Endothelial cell of umbilical vein (primary cell): Measurements from ENCODE around the gene RAC2. TPM values are rescaled to one million over a fixed set of nuclear protein-coding genes. Genes with fewer than 3 reads are reported as not detected.
A peak's percentile ranks its signal among the peaks of the same experiment; 100 is the strongest.

Experiments
- BruUV-seq: library from RNA; stranded (reverse); fragments of 400-500 nt; replicated peaks from 2 replicates; lab custom pipeline; 2021; lab: Mats Ljungman, UMichigan
- CTCF ChIA-PET: fragments of 300-600, 350-600 bp; sonication (Branson Sonifier 250); formaldehyde crosslinking; loops from one replicate; lab custom pipeline; 2021; ENCODE audit warnings: antibody characterized with exemption, inconsistent platforms; lab: Charles Lee
- POLR2A ChIA-PET: fragments of 300-600, 350-600 bp; sonication (Branson Sonifier 250); formaldehyde crosslinking; loops from one replicate; lab custom pipeline; 2021; ENCODE audit warnings: antibody characterized with exemption, inconsistent platforms; lab: Charles Lee
- DNase-seq: peaks from one replicate; pipeline ENCODE4 v3.0.0-alpha.2; 2011; ENCODE audit warnings: low read depth, low spot score
- FAIRE-seq: peaks from 2 replicates; lab custom pipeline; 2011; peaks lifted over from hg19 to GRCh38; lab: Jason Lieb, UNC
- H2AFZ ChIP-seq: 2 replicates; pipeline ENCODE4 v1.6.0; 2012; ENCODE audit warnings: low read depth, low read length, control low read depth, inconsistent platforms
- H3K27ac ChIP-seq: 2 replicates; pipeline ENCODE4 v1.5.1; 2011; ENCODE audit warnings: low read depth, mild to moderate bottlenecking, control low read depth, low read length, moderate library complexity; ENCODE audit not compliant: insufficient read depth
- H3K27me3 ChIP-seq, 2 experiments: 2 replicates each; pipeline versions ENCODE4 v1.6.0 to v1.6.1; 2011; ENCODE audit warnings: low read length in 2 of 2, mixed read lengths in 1 of 2; ENCODE audit not compliant: control insufficient read depth in 2 of 2, insufficient read depth in 2 of 2
- H3K36me3 ChIP-seq, 2 experiments: 2 replicates in 1 of 2; 3 replicates in 1 of 2; pipeline ENCODE4 v1.5.1; 2011; ENCODE audit warnings: low read length in 2 of 2, mild to moderate bottlenecking in 1 of 2, moderate library complexity in 1 of 2; ENCODE audit not compliant: control insufficient read depth in 2 of 2, insufficient read depth in 2 of 2; ENCODE audit errors: extremely low read depth in 1 of 2
- H3K4me1 ChIP-seq: 3 replicates; pipeline ENCODE4 v1.5.1; 2011; ENCODE audit warnings: mild to moderate bottlenecking, low read length; ENCODE audit not compliant: control insufficient read depth, insufficient read depth; ENCODE audit errors: extremely low read depth
- H3K4me2 ChIP-seq: 2 replicates; pipeline ENCODE4 v1.6.1; 2011; ENCODE audit warnings: low read length, control low read depth, mixed read lengths; ENCODE audit not compliant: insufficient read depth
- H3K4me3 ChIP-seq, 3 experiments: fragments of 200-600 bp in 1 of 3; sonication (generic), shearing (Covaris generic) in 1 of 3; replicated peaks in 1 of 3; 2 replicates each; pipeline ENCODE4 v1.5.1; 2011 to 2016; ENCODE audit warnings: control low read depth in 3 of 3, low read length in 3 of 3, mild to moderate bottlenecking in 2 of 3, inconsistent platforms in 1 of 3, low read depth in 1 of 3, moderate library complexity in 1 of 3; ENCODE audit not compliant: insufficient read depth in 1 of 3
- H3K79me2 ChIP-seq: 2 replicates; pipeline ENCODE4 v1.6.0; 2012; ENCODE audit warnings: low read length, inconsistent platforms; ENCODE audit not compliant: control insufficient read depth, insufficient read depth
- H3K9ac ChIP-seq: replicated peaks from 2 replicates; pipeline ENCODE3; 2011; ENCODE audit warnings: low read length, control low read depth; ENCODE audit not compliant: insufficient read depth; ENCODE audit errors: extremely low read depth
- H3K9me1 ChIP-seq: replicated peaks from 3 replicates; pipeline ENCODE4 v1.6.0; 2011; ENCODE audit warnings: mild to moderate bottlenecking, low read length; ENCODE audit not compliant: control insufficient read depth, insufficient read depth; ENCODE audit errors: extremely low read depth
- H3K9me3 ChIP-seq: replicated peaks from 2 replicates; pipeline ENCODE4 v1.5.1; 2012; ENCODE audit warnings: low read length, inconsistent platforms; ENCODE audit not compliant: control insufficient read depth, insufficient read depth
- H4K20me1 ChIP-seq: replicated peaks from 2 replicates; pipeline ENCODE3; 2011; ENCODE audit warnings: mild to moderate bottlenecking, low read length; ENCODE audit not compliant: control insufficient read depth, insufficient read depth; ENCODE audit errors: extremely low read depth
- EZH2 ChIP-seq: IDR thresholded peaks from 2 replicates; pipeline ENCODE4 v1.6.1; 2012; ENCODE audit warnings: borderline replicate concordance, low read depth, mild to moderate bottlenecking, moderate library complexity, low read length, inconsistent platforms; ENCODE audit not compliant: severe bottlenecking
- FOS ChIP-seq: IDR thresholded peaks from 2 replicates; pipeline ENCODE4 v1.6.1; 2011; ENCODE audit warnings: mild to moderate bottlenecking, low read length, moderate library complexity, borderline replicate concordance; ENCODE audit not compliant: insufficient read depth
- GATA2 ChIP-seq: IDR thresholded peaks from 2 replicates; pipeline ENCODE4 v1.7.0; 2011; ENCODE audit warnings: low read depth, mild to moderate bottlenecking, moderate library complexity, mixed read lengths, low read length; ENCODE audit not compliant: insufficient read length, insufficient read depth
- JUN ChIP-seq: IDR thresholded peaks from 2 replicates; pipeline ENCODE4 v1.6.1; 2011; ENCODE audit warnings: borderline replicate concordance, low read depth; ENCODE audit not compliant: insufficient read length, insufficient read depth
- MYC ChIP-seq: IDR thresholded peaks from one replicate; pipeline ENCODE4 v1.6.1; 2011; ENCODE audit warnings: mild to moderate bottlenecking, low read depth, low read length
- POLR2A ChIP-seq: IDR thresholded peaks from 2 replicates; pipeline ENCODE4 v1.6.1; 2012; ENCODE audit warnings: low read depth, mild to moderate bottlenecking, control low read depth, low read length
- POLR2AphosphoS5 ChIP-seq: IDR thresholded peaks from 2 replicates; pipeline ENCODE4 v1.6.1; 2012; ENCODE audit warnings: low read depth, mild to moderate bottlenecking, control low read depth, low read length, moderate library complexity; ENCODE audit not compliant: insufficient read depth
- dilution Hi-C: fragments of 300-500 bp; cut with MboI; formaldehyde crosslinking; loops from one replicate; pipeline ENCODE4 v1.15.0; 2019; ENCODE audit warnings: low sequenced_read_pairs; ENCODE audit not compliant: extremely low pct_ligation_motif_present
- intact Hi-C: fragments of 100-400 bp; cut with micrococcal nuclease; formaldehyde crosslinking; loops from one replicate; pipeline ENCODE4 v1.10.0; 2022
- polyA plus RNA-seq, 4 experiments: library from polyadenylated mRNA; depleted of rRNA in 3 of 4; stranded (reverse) in 3 of 4; unstranded in 1 of 4; fragments of >200 nt; gene quantifications; 2 replicates each; pipeline versions ENCODE4 v1.2.1 to v1.2.3, GENCODE V29; 2011 to 2012; ENCODE audit warnings: missing spikeins in 1 of 4
- total RNA-seq: library from RNA; stranded (reverse); gene quantifications from 2 replicates; pipeline ENCODE4 v1.2.3, GENCODE V29; 2021
- TF ChIP-seq, protein P1 (sequence below): IDR thresholded peaks from 2 replicates; pipeline ENCODE4 v1.6.1; 2011; ENCODE audit not compliant: insufficient read depth, insufficient read length
- TF ChIP-seq, protein P2 (sequence below), 2 donors: IDR thresholded peaks; 1 replicate in 1 of 2; 2 replicates in 1 of 2; pipeline ENCODE4 v1.5.1; 2011; ENCODE audit warnings: low read length in 2 of 2, mild to moderate bottlenecking in 2 of 2, moderate library complexity in 2 of 2, control low read depth in 1 of 2, inconsistent platforms in 1 of 2, low read depth in 1 of 2; ENCODE audit not compliant: insufficient read depth in 1 of 2; ENCODE audit errors: extremely low read depth in 1 of 2

The RAC2 gene
- total and polyA plus RNA-seq, 2 donors (not counting 3 experiments of a cell fraction or from before 2014, with no cell fraction given): 122 to 181 TPM

DNA sequence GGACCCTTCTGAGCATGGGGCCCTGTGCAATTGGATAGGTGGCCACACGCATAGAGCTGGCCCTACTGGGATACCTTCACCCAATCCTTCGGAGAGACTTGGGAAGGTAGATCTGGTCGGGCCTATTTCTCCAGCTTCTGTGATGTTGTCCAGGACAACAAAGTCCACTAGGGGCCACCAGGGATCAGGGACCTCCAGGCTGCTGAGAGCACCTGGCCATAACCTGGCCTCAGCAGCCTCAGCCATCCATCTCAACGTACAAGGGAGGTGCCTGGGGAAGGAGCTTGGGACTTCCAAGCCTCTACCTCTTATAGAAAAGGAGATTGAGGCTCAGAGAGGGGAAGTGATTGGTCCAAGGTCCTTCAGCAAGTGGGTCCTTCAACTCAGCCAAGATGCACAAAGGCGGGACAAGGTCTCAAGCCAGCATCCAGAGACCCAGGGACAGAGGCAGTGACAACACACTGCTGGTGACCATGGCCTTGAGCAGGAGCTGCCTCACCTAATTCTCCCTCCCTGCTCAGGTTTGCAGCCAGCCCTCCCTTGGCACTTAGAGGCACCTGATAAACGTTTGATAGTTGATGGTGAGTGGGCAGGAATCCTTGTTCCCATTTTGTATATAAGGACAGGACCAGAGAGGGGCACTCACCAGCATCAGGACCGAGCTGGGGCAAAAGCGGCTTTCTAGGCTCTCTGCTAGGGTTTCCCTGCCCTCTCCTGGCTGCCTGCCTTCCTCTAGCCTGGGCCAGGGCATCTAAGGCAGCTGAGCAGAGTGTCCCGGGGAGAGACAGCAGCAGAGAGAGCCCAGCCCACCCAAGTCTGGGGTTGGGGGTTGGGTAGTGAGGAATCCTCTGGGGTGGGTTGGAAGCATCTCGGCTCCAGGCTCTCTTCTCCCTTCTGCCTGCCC lies 4.5 kb downstream of the RAC2 start:
- H3K36me3 ChIP-seq: peaks cover 0 to 2% of the 10 kb centered on the region in 2 experiments
- ChIA-PET POLR2A (no interaction called here), CTCF (interaction anchor here (1.1 to 4.1 kb wide), 3 partner anchors 10 to 20 kb away, joined by 3 to 36 read pairs (median 4); no protein-coding TSS in a partner anchor)
- no peak overlapping the region for H2AFZ ChIP-seq
- intact Hi-C loops: no loop called here
- H3K4me2 ChIP-seq: no peak overlapping the region
- H3K4me1 ChIP-seq: peaks cover 36% of the 10 kb centered on the region
- FAIRE-seq (no peak), DNase-seq (no peak)
- H4K20me1 ChIP-seq: no peaks in the 10 kb centered on the region
- H3K27me3 ChIP-seq: no peaks in the 10 kb centered on the region
- no peaks in the 10 kb centered on the region for H3K9me3 ChIP-seq
- no peaks in the 10 kb centered on the region for H3K9me1 ChIP-seq
- no peak overlapping the region for H3K4me3 ChIP-seq
- peaks cover 13% of the 10 kb centered on the region for H3K79me2 ChIP-seq
- BruUV-seq: no TSS peak
- TF ChIP-seq POLR2AphosphoS5: no peak
- no peak overlapping the region for H3K27ac ChIP-seq
- dilution Hi-C loops: no loop called here
- H3K9ac ChIP-seq: no peak overlapping the region

DNA sequence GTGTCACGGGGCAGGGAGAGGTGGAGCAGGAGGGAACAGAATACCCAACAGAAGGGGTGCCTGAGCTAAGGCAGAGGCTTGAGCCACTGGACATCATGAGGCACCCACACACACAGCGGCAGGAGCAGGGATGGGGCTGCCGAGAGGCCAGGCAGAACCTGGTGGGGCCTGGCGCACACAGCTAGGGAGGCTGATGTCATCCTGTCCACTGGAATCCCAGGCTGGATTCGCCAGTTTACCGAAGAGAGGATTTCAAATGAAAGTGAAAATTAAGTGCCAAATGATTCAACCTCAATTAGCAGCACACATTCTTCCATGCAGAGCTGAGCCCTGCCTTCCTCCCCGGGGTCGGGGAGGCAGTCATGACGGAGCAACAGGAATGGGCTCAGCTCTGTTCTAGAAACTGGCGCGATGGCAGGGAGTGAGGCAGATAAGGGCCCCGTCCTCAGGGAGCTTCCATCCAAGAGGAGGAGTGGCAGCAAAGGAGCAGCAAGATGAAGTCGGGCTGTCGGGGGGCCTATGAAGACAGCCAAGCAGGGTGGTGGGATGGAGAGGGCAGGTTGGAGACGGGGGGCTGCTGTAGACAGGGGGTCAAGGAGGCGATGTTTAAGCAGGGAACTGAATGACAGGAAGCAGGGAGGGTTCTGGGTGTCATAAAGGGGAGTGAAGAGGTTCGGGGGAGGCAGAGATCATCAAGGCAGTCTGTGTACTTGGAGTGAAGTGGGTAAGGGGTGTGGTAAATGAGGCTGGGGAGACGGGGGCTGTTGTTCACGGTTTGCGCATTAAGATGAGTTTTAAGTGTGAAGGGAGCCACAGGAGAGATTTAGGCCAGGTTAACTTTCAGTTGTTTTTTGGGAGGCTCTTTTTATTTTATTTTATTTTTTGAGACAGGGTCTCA lies 6.4 kb downstream of the RAC2 start:
- no peaks in the 10 kb centered on the region for H4K20me1 ChIP-seq
- peaks cover 4% of the 10 kb centered on the region for H3K79me2 ChIP-seq
- no peaks in the 10 kb centered on the region for H3K9me1 ChIP-seq
- TF ChIP-seq JUN: no peak
- TF ChIP-seq GATA2: no peak
- no peak for TF ChIP-seq FOS
- no peak for TF ChIP-seq POLR2AphosphoS5
- TF ChIP-seq, protein P1, sequence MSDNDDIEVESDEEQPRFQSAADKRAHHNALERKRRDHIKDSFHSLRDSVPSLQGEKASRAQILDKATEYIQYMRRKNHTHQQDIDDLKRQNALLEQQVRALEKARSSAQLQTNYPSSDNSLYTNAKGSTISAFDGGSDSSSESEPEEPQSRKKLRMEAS: no peak
- no peak for TF ChIP-seq POLR2A
- TF ChIP-seq MYC: no peak
- TF ChIP-seq EZH2: no peak
- TF ChIP-seq, protein P2, sequence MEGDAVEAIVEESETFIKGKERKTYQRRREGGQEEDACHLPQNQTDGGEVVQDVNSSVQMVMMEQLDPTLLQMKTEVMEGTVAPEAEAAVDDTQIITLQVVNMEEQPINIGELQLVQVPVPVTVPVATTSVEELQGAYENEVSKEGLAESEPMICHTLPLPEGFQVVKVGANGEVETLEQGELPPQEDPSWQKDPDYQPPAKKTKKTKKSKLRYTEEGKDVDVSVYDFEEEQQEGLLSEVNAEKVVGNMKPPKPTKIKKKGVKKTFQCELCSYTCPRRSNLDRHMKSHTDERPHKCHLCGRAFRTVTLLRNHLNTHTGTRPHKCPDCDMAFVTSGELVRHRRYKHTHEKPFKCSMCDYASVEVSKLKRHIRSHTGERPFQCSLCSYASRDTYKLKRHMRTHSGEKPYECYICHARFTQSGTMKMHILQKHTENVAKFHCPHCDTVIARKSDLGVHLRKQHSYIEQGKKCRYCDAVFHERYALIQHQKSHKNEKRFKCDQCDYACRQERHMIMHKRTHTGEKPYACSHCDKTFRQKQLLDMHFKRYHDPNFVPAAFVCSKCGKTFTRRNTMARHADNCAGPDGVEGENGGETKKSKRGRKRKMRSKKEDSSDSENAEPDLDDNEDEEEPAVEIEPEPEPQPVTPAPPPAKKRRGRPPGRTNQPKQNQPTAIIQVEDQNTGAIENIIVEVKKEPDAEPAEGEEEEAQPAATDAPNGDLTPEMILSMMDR (IDR thresholded peaks at IDR 0.05; ENCODE audit: extremely low read depth in 1 of 2, insufficient read depth in 1 of 2, low read depth in 1 of 2, low read length in 2 of 2): no peak
- DNase-seq (no peak), FAIRE-seq (peak; percentile 4)
- dilution Hi-C loops: no loop called here
- no peak overlapping the region for H3K4me3 ChIP-seq
- H3K27me3 ChIP-seq: no peaks in the 10 kb centered on the region
- no peak overlapping the region for H3K4me2 ChIP-seq
- H3K4me1 ChIP-seq: peaks cover 18% of the 10 kb centered on the region
- POLR2A ChIA-PET: no interaction called here
- H3K9me3 ChIP-seq: no peaks in the 10 kb centered on the region
- H3K27ac ChIP-seq: no peak overlapping the region
- H2AFZ ChIP-seq: no peak overlapping the region
- intact Hi-C loops: no loop called here
- H3K9ac ChIP-seq: no peak overlapping the region
- CTCF ChIA-PET: interaction anchor here (0.8 to 4.1 kb wide), 5 partner anchors 9 to 38 kb away, joined by 3 to 36 read pairs (median 4); no protein-coding TSS in a partner anchor
- H3K36me3 ChIP-seq: peaks cover 0 to 2% of the 10 kb centered on the region in 2 experiments
- BruUV-seq: no TSS peak
